ENCODE measurements around the gene CIDEB. TPM values are rescaled to one million over a fixed set of nuclear protein-coding genes. Genes with fewer than 3 reads are reported as not detected.

CIDEB gene
- total and polyA plus RNA-seq, 2 of the 13 experiments (the other 11 are each of a cell fraction or from before 2014, with no cell fraction given) = 35.8 to 110 TPM

GRCh38 chr14:24353559-24354481 lies 46.0 kb upstream of the CIDEB start (continued):
- TF ChIP-seq, protein P1, sequence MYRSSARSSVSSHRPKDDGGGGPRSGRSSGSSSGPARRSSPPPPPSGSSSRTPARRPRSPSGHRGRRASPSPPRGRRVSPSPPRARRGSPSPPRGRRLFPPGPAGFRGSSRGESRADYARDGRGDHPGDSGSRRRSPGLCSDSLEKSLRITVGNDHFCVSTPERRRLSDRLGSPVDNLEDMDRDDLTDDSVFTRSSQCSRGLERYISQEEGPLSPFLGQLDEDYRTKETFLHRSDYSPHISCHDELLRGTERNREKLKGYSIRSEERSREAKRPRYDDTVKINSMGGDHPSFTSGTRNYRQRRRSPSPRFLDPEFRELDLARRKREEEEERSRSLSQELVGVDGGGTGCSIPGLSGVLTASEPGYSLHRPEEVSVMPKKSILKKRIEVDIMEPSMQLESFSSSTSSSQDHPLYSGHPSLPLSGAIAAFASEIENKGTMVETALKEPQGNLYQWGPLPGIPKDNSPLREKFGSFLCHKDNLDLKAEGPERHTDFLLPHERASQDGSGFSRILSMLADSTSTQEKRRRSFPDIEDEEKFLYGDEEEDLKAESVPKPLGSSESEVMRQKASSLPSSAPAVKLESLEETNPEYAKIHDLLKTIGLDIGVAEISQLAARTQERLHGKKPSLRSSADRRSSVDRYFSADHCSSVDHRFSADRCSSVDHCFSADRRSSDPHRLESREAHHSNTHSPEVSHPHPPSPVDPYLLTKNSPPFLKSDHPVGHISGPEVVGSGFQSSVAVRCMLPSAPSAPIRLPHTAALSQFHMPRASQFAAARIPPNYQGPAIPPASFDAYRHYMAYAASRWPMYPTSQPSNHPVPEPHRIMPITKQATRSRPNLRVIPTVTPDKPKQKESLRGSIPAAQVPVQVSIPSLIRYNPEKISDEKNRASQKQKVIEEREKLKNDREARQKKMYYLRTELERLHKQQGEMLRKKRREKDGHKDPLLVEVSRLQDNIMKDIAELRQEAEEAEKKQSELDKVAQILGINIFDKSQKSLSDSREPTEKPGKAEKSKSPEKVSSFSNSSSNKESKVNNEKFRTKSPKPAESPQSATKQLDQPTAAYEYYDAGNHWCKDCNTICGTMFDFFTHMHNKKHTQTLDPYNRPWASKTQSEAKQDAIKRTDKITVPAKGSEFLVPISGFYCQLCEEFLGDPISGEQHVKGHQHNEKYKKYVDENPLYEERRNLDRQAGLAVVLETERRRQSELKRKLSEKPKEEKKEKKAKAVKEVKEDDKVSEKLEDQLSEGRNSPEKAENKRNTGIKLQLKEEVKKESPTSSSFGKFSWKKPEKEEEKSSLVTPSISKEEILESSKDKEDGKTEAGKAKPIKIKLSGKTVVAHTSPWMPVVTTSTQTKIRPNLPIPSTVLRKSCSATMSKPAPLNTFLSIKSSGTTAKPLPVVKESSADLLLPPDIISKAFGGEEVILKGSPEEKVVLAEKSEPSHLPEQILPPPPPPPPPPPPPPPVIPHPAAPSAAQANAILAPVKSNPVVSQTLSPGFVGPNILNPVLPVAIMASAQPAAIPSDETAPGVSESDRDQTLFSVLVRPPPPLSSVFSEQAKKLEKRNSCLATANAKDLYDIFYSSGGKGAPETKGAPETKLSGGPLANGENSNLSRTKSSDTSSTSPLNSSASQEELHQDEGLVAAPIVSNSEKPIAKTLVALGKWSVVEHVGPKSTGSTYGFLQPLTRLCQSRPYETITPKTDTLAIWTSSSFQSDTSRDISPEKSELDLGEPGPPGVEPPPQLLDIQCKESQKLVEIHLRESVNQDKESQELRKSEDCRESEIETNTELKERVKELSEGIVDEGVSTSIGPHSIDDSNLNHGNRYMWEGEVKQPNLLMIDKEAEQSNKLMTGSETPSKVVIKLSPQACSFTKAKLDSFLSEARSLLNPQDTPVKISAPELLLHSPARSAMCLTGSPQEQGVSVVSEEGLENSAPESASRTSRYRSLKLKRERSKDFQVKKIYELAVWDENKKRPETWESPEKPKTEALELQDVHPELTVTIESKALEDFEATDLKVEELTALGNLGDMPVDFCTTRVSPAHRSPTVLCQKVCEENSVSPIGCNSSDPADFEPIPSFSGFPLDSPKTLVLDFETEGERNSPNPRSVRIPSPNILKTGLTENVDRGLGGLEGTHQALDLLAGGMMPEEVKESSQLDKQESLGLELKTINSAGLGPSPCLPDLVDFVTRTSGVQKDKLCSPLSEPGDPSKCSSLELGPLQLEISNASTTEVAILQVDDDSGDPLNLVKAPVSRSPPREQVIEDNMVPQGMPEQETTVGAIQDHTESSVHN (CRISPR knock-in tag; IDR thresholded peaks at IDR 0.05) = no peak
- 0 out of 2 replicates have a peak, but pooled peaks have one; percentile 17 for TF ChIP-seq MLX (CRISPR knock-in tag; IDR thresholded peaks at IDR 0.05)
- no peak for TF ChIP-seq PHB2 (IDR thresholded peaks at IDR 0.05; ENCODE audit: partially characterized antibody)
- TF ChIP-seq SCMH1 (CRISPR knock-in tag; IDR thresholded peaks at IDR 0.05; ENCODE audit: borderline replicate concordance) = no peak
- no peak for TF ChIP-seq ZNF451 (CRISPR knock-in tag; IDR thresholded peaks at IDR 0.05)
- TF ChIP-seq ZNF292 (CRISPR knock-in tag; IDR thresholded peaks at IDR 0.05; ENCODE audit: borderline replicate concordance, low read depth) = no peak
- TF ChIP-seq ZEB1 (IDR thresholded peaks at IDR 0.05; ENCODE audit: insufficient replicate concordance, low read depth) = no peak
- no peak for TF ChIP-seq NBN (conservative IDR thresholded peaks at IDR 0.05)
- TF ChIP-seq ZNF317 (CRISPR knock-in tag; IDR thresholded peaks at IDR 0.05) = no peak
- no peak for TF ChIP-seq ZNF124 (CRISPR knock-in tag; IDR thresholded peaks at IDR 0.05)
- no peak for TF ChIP-seq ZNF383 (CRISPR knock-in tag; IDR thresholded peaks at IDR 0.05; ENCODE audit: borderline replicate concordance)
- TF ChIP-seq ZNF766 (CRISPR knock-in tag; IDR thresholded peaks at IDR 0.05; ENCODE audit: borderline replicate concordance) = no peak
- TF ChIP-seq JUNB (CRISPR knock-in tag; IDR thresholded peaks at IDR 0.05; ENCODE audit: borderline replicate concordance) = no peak
- TF ChIP-seq ZNF839 (CRISPR knock-in tag; IDR thresholded peaks at IDR 0.05; ENCODE audit: borderline replicate concordance) = no peak

All from HepG2 (cell line).